BLaER1 treated with 17β-estradiol and CSF1 and Interleukin-3, amounts not matched to agents 10 nM and 100 nM (cell line): ENCODE measurements around the gene FRMD5.

ENCODE experiments used
- H3K27ac ChIP-seq, 11 experiments: shearing (Covaris generic); formaldehyde crosslinking; 2 replicates each; pipeline ENCODE4 v1.8.1; 2022
- H3K27me3 ChIP-seq, 11 experiments: shearing (Covaris generic); formaldehyde crosslinking; 2 replicates each; pipeline ENCODE4 v1.8.1; 2022
- H3K36me3 ChIP-seq, 11 experiments: shearing (Covaris generic); formaldehyde crosslinking; 2 replicates each; pipeline ENCODE4 v1.8.1; 2022
- H3K4me1 ChIP-seq, 10 experiments: shearing (Covaris generic); formaldehyde crosslinking; 2 replicates each; pipeline ENCODE4 v1.8.1; 2022
- H3K4me2 ChIP-seq, 11 experiments: shearing (Covaris generic); formaldehyde crosslinking; 2 replicates each; pipeline ENCODE4 v1.8.1; 2022
- H3K4me3 ChIP-seq, 10 experiments: shearing (Covaris generic); formaldehyde crosslinking; 2 replicates each; pipeline ENCODE4 v1.8.1; 2022
- H3K9ac ChIP-seq, 11 experiments: shearing (Covaris generic); formaldehyde crosslinking; 2 replicates each; pipeline ENCODE4 v1.8.1; 2022
- H3K9me3 ChIP-seq, 11 experiments: shearing (Covaris generic); formaldehyde crosslinking; replicated peaks in 1 of 11; 2 replicates each; pipeline ENCODE4 v1.8.1; 2022
- H4K20me1 ChIP-seq, 11 experiments: shearing (Covaris generic); formaldehyde crosslinking; 2 replicates each; pipeline ENCODE4 v1.8.1; 2022
- Cebpa-rat ChIP-seq, 11 experiments: shearing (Covaris generic); IDR thresholded peaks; 2 replicates each; pipeline ENCODE4 v1.8.1; 2022

FRMD5 gene

GRCh38 chr15:44066211-44066827, 128.8 kb downstream of the FRMD5 start:
- Histone ChIP-seq H3K36me3 (no peaks in the 10 kb centered on the region), H3K27ac (no peak overlapping the region), H4K20me1 (no peaks in the 10 kb centered on the region), H3K9me3 (0 out of 22 replicates have a peak, but pooled peaks cover 0 to 4% (median 0%) of the 10 kb centered on the region in 11 experiments), H3K4me3 (no peak overlapping the region), H3K4me1 (no peaks in the 10 kb centered on the region), H3K9ac (no peak overlapping the region), H3K27me3 (peaks cover 0 to 10% (median 0%) of the 10 kb centered on the region in 11 experiments; a peak in 3 of 22 replicates), H3K4me2 (no peak overlapping the region)
- TF ChIP-seq Cebpa-rat (IDR thresholded peaks at IDR 0.05): no peak

DNA sequence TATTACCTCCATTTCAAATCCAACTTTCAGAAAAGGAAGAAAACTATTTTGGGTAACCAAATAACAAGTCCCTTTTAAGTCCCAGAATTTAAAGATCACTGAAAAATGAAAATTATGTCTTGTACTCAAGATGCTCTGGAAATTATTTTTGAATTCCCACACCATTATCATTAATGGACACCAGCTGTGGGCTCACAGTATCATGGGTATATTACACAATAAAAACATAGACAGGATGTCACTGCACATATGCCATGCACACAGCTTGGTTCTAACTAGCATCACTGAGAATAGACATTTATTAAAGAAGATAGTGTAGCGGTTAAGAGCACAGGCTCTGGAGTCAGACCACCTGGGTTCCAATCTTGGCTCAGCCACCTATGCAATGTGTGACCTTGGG, 130.4 kb downstream of the FRMD5 start:
- Histone ChIP-seq H3K4me1 (0 out of 20 replicates have a peak, but pooled peaks cover 0 to 5% (median 0%) of the 10 kb centered on the region in 10 experiments), H3K4me3 (no peak overlapping the region)
- no peak for TF ChIP-seq Cebpa-rat (IDR thresholded peaks at IDR 0.05)

DNA sequence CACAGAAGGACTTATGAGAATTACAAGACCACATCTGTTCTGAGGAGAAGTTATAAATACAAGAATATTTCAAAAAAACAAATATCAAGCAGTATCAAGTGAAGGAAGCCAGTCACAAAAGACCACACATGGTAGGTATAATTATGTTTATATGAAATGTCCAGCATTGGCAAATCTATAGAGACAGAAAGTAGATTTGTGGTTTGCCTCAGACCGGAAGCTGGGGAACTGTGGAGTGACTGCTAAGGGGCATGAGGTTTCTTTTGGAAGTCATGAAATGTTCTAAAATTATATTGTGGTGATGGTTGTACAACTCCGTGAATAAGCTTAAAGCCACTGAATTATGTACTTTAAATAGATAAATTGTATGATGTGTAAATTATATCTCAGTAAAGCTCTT, 136.9 kb downstream of the FRMD5 start:
- Histone ChIP-seq H4K20me1 (no peaks in the 10 kb centered on the region; a peak in 1 of 22 replicates), H3K4me2 (peak overlapping the region; percentile 28 to 70 (median 54); a peak in 20 of 22 replicates), H3K9ac (no peak overlapping the region), H3K4me1 (peaks cover 16 to 24% (median 19%) of the 10 kb centered on the region in 10 experiments), H3K36me3 (no peaks in the 10 kb centered on the region), H3K9me3 (peaks cover 0 to 3% (median 0%) of the 10 kb centered on the region in 11 experiments; a peak in 1 of 22 replicates), H3K27me3 (peaks cover 0 to 57% (median 0%) of the 10 kb centered on the region in 11 experiments; a peak in 7 of 22 replicates), H3K27ac (peak overlapping the region in 1 of 11 experiments; percentile 55; a peak in 1 of 22 replicates), H3K4me3 (no peak overlapping the region)
- TF ChIP-seq Cebpa-rat (IDR thresholded peaks at IDR 0.05): no peak

More for the DNA sequence above, 130.4 kb downstream of the FRMD5 start:
- no peaks in the 10 kb centered on the region for H3K36me3 ChIP-seq
- 0 out of 22 replicates have a peak, but pooled peaks cover 0 to 4% (median 0%) of the 10 kb centered on the region in 11 experiments for H3K9me3 ChIP-seq
- no peak overlapping the region for H3K4me2 ChIP-seq
- no peaks in the 10 kb centered on the region for H4K20me1 ChIP-seq
- H3K27me3 ChIP-seq: peaks cover 0 to 22% (median 0%) of the 10 kb centered on the region in 11 experiments; a peak in 5 of 22 replicates
- no peak overlapping the region for H3K27ac ChIP-seq
- no peak overlapping the region for H3K9ac ChIP-seq

DNA sequence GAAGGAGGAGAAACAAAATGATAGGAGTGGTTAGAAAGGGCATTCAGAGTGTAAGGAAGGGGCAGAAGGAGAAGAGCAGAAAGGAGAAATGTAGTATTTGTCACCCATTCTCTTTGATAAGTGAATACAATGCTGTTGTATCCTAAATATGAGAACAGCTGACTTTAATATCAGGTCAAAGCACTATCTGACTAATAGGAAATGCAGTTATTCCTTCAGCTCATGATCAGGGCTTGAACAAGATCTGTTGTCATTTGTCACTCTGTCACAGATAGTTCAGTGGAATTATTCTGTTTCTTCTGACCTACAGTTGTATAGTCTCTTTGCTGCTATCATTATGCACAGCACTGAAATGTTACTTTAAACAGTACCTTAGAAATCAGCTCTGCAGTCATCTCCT, 149.4 kb downstream of the FRMD5 start:
- Histone ChIP-seq H3K27ac (no peak overlapping the region), H3K9me3 (no peaks in the 10 kb centered on the region), H3K4me2 (no peak overlapping the region), H3K4me1 (peaks cover 0 to 6% (median 0%) of the 10 kb centered on the region in 10 experiments; a peak in 1 of 20 replicates), H4K20me1 (no peaks in the 10 kb centered on the region), H3K27me3 (no peaks in the 10 kb centered on the region), H3K36me3 (no peaks in the 10 kb centered on the region), H3K4me3 (no peak overlapping the region), H3K9ac (no peak overlapping the region)
- no peak for TF ChIP-seq Cebpa-rat (IDR thresholded peaks at IDR 0.05)

- H3K27me3 ChIP-seq: no peaks in the 10 kb centered on the region
- H3K4me2 ChIP-seq: no peak overlapping the region
- no peaks in the 10 kb centered on the region for H3K9me3 ChIP-seq
- H3K36me3 ChIP-seq: no peaks in the 10 kb centered on the region
- H3K4me1 ChIP-seq: peaks cover 0 to 6% (median 0%) of the 10 kb centered on the region in 10 experiments; a peak in 1 of 20 replicates
- no peak overlapping the region for H3K27ac ChIP-seq
- H4K20me1 ChIP-seq: no peaks in the 10 kb centered on the region
- H3K4me3 ChIP-seq: no peak overlapping the region
- no peak overlapping the region for H3K9ac ChIP-seq
- no peak for TF ChIP-seq Cebpa-rat (IDR thresholded peaks at IDR 0.05)
These were observed 149.9 kb downstream of the FRMD5 start for GRCh38 chr15:44045217-44045616.

GRCh38 chr15:44038755-44039191, 156.3 kb downstream of the FRMD5 start:
- Histone ChIP-seq H4K20me1 (no peaks in the 10 kb centered on the region), H3K27me3 (no peaks in the 10 kb centered on the region), H3K4me3 (no peak overlapping the region), H3K9ac (no peak overlapping the region), H3K4me2 (no peak overlapping the region), H3K36me3 (no peaks in the 10 kb centered on the region), H3K9me3 (peaks cover 0 to 11% (median 0%) of the 10 kb centered on the region in 11 experiments; a peak in 4 of 22 replicates), H3K4me1 (no peaks in the 10 kb centered on the region), H3K27ac (no peak overlapping the region)
- no peak for TF ChIP-seq Cebpa-rat (IDR thresholded peaks at IDR 0.05)

DNA sequence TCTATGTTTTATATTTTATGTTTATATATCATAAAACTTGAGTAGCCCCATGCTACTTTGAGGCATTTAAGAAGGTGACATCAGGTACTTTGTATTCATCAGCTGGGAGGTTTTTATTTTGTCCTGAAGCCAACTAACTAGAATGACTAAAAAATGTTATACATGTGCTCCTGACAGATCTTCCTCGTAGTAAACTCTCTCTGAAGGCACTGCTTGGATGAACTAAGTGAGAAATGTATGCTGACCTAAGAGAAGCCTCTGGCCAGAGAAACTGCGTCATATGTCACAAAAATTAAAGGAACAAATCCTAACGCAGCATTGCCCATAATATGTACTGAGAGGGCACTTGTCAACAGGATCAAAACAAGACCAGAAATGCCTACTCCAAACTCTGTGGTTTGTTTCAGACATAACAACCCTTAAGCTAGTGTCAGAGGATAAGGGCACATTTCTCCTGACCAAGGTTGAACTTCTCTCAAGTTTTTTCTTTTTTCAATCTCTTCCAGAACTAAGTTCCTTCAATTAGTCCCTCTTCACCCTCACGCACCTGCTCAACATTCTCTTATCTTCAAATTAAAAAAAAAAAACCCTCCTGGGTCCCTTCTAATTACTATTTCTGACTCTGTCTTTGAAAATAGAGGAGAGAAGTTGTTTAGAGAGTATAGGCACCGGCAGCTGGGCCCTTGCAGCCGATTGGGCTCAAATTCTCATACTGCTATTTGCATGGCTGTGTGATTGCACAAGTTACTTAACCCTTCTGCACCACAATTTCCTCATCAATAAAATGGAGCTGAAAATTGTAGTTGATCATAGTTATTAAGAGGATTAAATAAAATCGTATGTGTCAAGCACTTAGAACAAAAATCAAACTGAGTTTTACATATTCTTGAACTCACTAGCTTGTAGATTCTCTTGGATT, 159.0 kb downstream of the FRMD5 start:
- H3K4me1 ChIP-seq: no peaks in the 10 kb centered on the region
- no peak for TF ChIP-seq Cebpa-rat (IDR thresholded peaks at IDR 0.05)
- no peaks in the 10 kb centered on the region for H3K27me3 ChIP-seq
- H4K20me1 ChIP-seq: no peaks in the 10 kb centered on the region
- no peak overlapping the region for H3K9ac ChIP-seq
- H3K4me2 ChIP-seq: no peak overlapping the region
- no peak overlapping the region for H3K27ac ChIP-seq
- no peak overlapping the region for H3K4me3 ChIP-seq
- peaks cover 0 to 11% (median 0%) of the 10 kb centered on the region in 11 experiments; a peak in 4 of 22 replicates for H3K9me3 ChIP-seq
- H3K36me3 ChIP-seq: no peaks in the 10 kb centered on the region

GRCh38 chr15:44034933-44035624, 160.0 kb downstream of the FRMD5 start:
- Histone ChIP-seq H4K20me1 (no peaks in the 10 kb centered on the region), H3K9me3 (peaks cover 0 to 11% (median 0%) of the 10 kb centered on the region in 11 experiments; a peak in 4 of 22 replicates), H3K4me2 (no peak overlapping the region), H3K36me3 (no peaks in the 10 kb centered on the region), H3K4me3 (no peak overlapping the region), H3K9ac (no peak overlapping the region), H3K4me1 (no peaks in the 10 kb centered on the region), H3K27me3 (no peaks in the 10 kb centered on the region), H3K27ac (no peak overlapping the region)
- no peak for TF ChIP-seq Cebpa-rat (IDR thresholded peaks at IDR 0.05)

DNA sequence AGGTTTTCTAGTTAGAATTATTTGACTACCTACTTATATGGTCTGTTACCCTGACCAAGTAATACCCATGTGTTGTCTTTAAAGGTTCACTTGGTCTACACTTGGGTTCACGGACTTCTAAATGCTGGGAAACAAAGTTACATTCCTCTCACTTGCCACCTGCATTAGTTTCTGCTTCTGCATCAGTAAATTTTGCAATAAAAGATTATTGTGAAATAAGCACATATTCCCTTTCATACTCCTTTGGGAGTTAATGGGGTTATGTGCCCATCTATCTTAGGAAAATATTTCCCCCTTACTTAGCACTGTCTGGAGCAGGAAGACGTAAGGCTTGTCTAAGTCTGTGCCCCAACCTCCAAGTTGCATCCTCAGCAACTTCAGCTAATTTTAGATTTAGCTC, 160.7 kb downstream of the FRMD5 start:
- no peak overlapping the region for H3K27ac ChIP-seq
- TF ChIP-seq Cebpa-rat (IDR thresholded peaks at IDR 0.05): peak in 1 of 11 experiments; percentile 28; a peak in 1 of 22 replicates
- H3K4me3 ChIP-seq: no peak overlapping the region
- H3K9me3 ChIP-seq: peaks cover 0 to 9% (median 0%) of the 10 kb centered on the region in 11 experiments; a peak in 4 of 22 replicates
- no peaks in the 10 kb centered on the region for H3K36me3 ChIP-seq
- no peak overlapping the region for H3K4me2 ChIP-seq
- H3K9ac ChIP-seq: no peak overlapping the region
- no peaks in the 10 kb centered on the region for H3K27me3 ChIP-seq
- H3K4me1 ChIP-seq: no peaks in the 10 kb centered on the region
- no peaks in the 10 kb centered on the region for H4K20me1 ChIP-seq
